HUES64 (cell line): Measurements from ENCODE around the gene KLHL29.

Experiments
- H3K27ac ChIP-seq: 2 replicates; pipeline ENCODE4 v1.7.0; 2013; ENCODE audit warnings: low read depth, low read length, inconsistent platforms
- H3K27me3 ChIP-seq: 2 replicates; pipeline ENCODE4 v1.6.1; 2013; ENCODE audit warnings: mild to moderate bottlenecking, low read length; ENCODE audit not compliant: insufficient read depth
- H3K36me3 ChIP-seq: 2 replicates; pipeline ENCODE4 v1.6.1; 2013; ENCODE audit warnings: mild to moderate bottlenecking, low read length; ENCODE audit not compliant: insufficient read depth
- H3K4me1 ChIP-seq: 2 replicates; pipeline ENCODE4 v1.6.1; 2013; ENCODE audit warnings: mild to moderate bottlenecking, low read length, moderate library complexity; ENCODE audit not compliant: insufficient read depth
- H3K4me3 ChIP-seq: 2 replicates; pipeline ENCODE4 v1.5.1; 2013; ENCODE audit warnings: mild to moderate bottlenecking, low read length, moderate library complexity
- H3K9ac ChIP-seq: 2 replicates; pipeline ENCODE4 v1.6.1; 2013; ENCODE audit warnings: mild to moderate bottlenecking, low read depth, low read length
- H3K9me3 ChIP-seq: 2 replicates; pipeline ENCODE4 v1.6.1; 2013; ENCODE audit warnings: low read depth, low read length; ENCODE audit not compliant: insufficient read depth
- WGBS: fragments of 150-250, 120-280 bp; methylation state at CpG from one replicate; pipeline ENCODE4 v1.1.7; 2013; ENCODE audit warnings: missing lambda C conversion rate; 5-methylcytosine and 5-hydroxymethylcytosine counted together

Gene KLHL29

GRCh38 chr2:23367760-23368159, 17.2 kb upstream of the KLHL29 start:
- Histone ChIP-seq H3K9me3 (no peaks in the 10 kb centered on the region), H3K27me3 (no peaks in the 10 kb centered on the region), H3K27ac (no peak overlapping the region), H3K4me1 (no peaks in the 10 kb centered on the region), H3K36me3 (no peaks in the 10 kb centered on the region), H3K4me3 (no peak overlapping the region), H3K9ac (no peak overlapping the region)
- 100% methylated on average over 2 of the region's 3 CpGs for WGBS

- Histone ChIP-seq H3K27ac (no peak overlapping the region), H3K9me3 (no peaks in the 10 kb centered on the region), H3K4me3 (no peak overlapping the region), H3K27me3 (0 out of 2 replicates have a peak, but pooled peaks cover under 1% of the 10 kb centered on the region), H3K36me3 (no peaks in the 10 kb centered on the region), H3K4me1 (no peaks in the 10 kb centered on the region), H3K9ac (no peak overlapping the region)
- 88% methylated on average over 8 of the region's 8 CpGs for WGBS
Observed at GRCh38 chr2:23373666-23374065, 11.3 kb upstream of the KLHL29 start.

- Histone ChIP-seq H3K9ac (no peak overlapping the region), H3K9me3 (no peaks in the 10 kb centered on the region), H3K36me3 (no peaks in the 10 kb centered on the region), H3K27ac (no peak overlapping the region), H3K4me1 (peaks cover 1% of the 10 kb centered on the region; the same call in 1 of the 2 replicates), H3K4me3 (no peak overlapping the region), H3K27me3 (0 out of 2 replicates have a peak, but pooled peaks cover 2% of the 10 kb centered on the region)
- 91% methylated on average over 3 of the region's 3 CpGs for WGBS
Observed at GRCh38 chr2:23375448-23375847, 9.5 kb upstream of the KLHL29 start.

- WGBS = 90% methylated on average over 5 of the region's 5 CpGs
Observed at GRCh38 chr2:23376075-23376474, 8.9 kb upstream of the KLHL29 start.

GRCh38 chr2:23376972-23377371, 8.0 kb upstream of the KLHL29 start:
- Histone ChIP-seq H3K9me3 (no peaks in the 10 kb centered on the region), H3K9ac (no peak overlapping the region), H3K4me3 (no peak overlapping the region), H3K27me3 (peaks cover 15% of the 10 kb centered on the region), H3K36me3 (no peaks in the 10 kb centered on the region), H3K4me1 (peaks cover 7% of the 10 kb centered on the region), H3K27ac (no peak overlapping the region)
- WGBS = 91% methylated on average over 8 of the region's 8 CpGs

More at GRCh38 chr2:23376075-23376474, 8.9 kb upstream of the KLHL29 start:
- H3K4me3 ChIP-seq = no peak overlapping the region
- H3K27me3 ChIP-seq = peaks cover 6% of the 10 kb centered on the region; the same call in 1 of the 2 replicates
- peaks cover 7% of the 10 kb centered on the region for H3K4me1 ChIP-seq
- no peaks in the 10 kb centered on the region for H3K36me3 ChIP-seq
- no peak overlapping the region for H3K9ac ChIP-seq
- no peak overlapping the region for H3K27ac ChIP-seq
- H3K9me3 ChIP-seq = no peaks in the 10 kb centered on the region

GRCh38 chr2:23377771-23378170, 7.2 kb upstream of the KLHL29 start:
- Histone ChIP-seq H3K27me3 (peaks cover 22% of the 10 kb centered on the region), H3K36me3 (no peaks in the 10 kb centered on the region), H3K4me1 (peaks cover 7% of the 10 kb centered on the region), H3K27ac (no peak overlapping the region), H3K9me3 (no peaks in the 10 kb centered on the region), H3K9ac (no peak overlapping the region), H3K4me3 (no peak overlapping the region)
- WGBS = 93% methylated on average over 4 of the region's 4 CpGs

GRCh38 chr2:23378496-23378895, 6.5 kb upstream of the KLHL29 start:
- Histone ChIP-seq H3K9me3 (no peaks in the 10 kb centered on the region), H3K36me3 (no peaks in the 10 kb centered on the region), H3K4me3 (no peak overlapping the region), H3K4me1 (peaks cover 7% of the 10 kb centered on the region), H3K9ac (no peak overlapping the region), H3K27ac (no peak overlapping the region), H3K27me3 (peaks cover 30% of the 10 kb centered on the region)
- WGBS = 83% methylated on average over 2 of the region's 2 CpGs

GRCh38 chr2:23379220-23379695, 5.7 kb upstream of the KLHL29 start:
- WGBS = 83% methylated on average over 4 of the region's 7 CpGs
- no peak overlapping the region for H3K27ac ChIP-seq
- no peak overlapping the region for H3K9ac ChIP-seq
- no peaks in the 10 kb centered on the region for H3K9me3 ChIP-seq
- peaks cover 7% of the 10 kb centered on the region for H3K4me1 ChIP-seq
- H3K4me3 ChIP-seq = no peak overlapping the region
- H3K36me3 ChIP-seq = no peaks in the 10 kb centered on the region
- H3K27me3 ChIP-seq = peaks cover 37% of the 10 kb centered on the region

- Histone ChIP-seq H3K27ac (no peak overlapping the region), H3K36me3 (no peaks in the 10 kb centered on the region), H3K27me3 (peaks cover 47% of the 10 kb centered on the region), H3K9ac (no peak overlapping the region), H3K4me1 (peaks cover 7% of the 10 kb centered on the region), H3K4me3 (no peak overlapping the region), H3K9me3 (no peaks in the 10 kb centered on the region)
- WGBS = 64% methylated on average over 3 of the region's 4 CpGs
Observed at GRCh38 chr2:23380562-23381065, 4.4 kb upstream of the KLHL29 start.

- Histone ChIP-seq H3K27ac (no peak overlapping the region), H3K4me3 (no peak overlapping the region), H3K36me3 (no peaks in the 10 kb centered on the region), H3K9me3 (no peaks in the 10 kb centered on the region), H3K4me1 (peaks cover 7% of the 10 kb centered on the region), H3K27me3 (peaks cover 51% of the 10 kb centered on the region), H3K9ac (no peak overlapping the region)
- 79% methylated on average over 6 of the region's 6 CpGs for WGBS
Observed at GRCh38 chr2:23381084-23381483, 3.9 kb upstream of the KLHL29 start.

- H3K4me1 ChIP-seq = peaks cover 7% of the 10 kb centered on the region
- peaks cover 55% of the 10 kb centered on the region for H3K27me3 ChIP-seq
- WGBS = 91% methylated on average over 3 of the region's 3 CpGs
- H3K36me3 ChIP-seq = no peaks in the 10 kb centered on the region
- H3K9ac ChIP-seq = no peak overlapping the region
- H3K4me3 ChIP-seq = no peak overlapping the region
- H3K9me3 ChIP-seq = no peaks in the 10 kb centered on the region
- H3K27ac ChIP-seq = no peak overlapping the region
Observed at GRCh38 chr2:23381485-23381884, 3.5 kb upstream of the KLHL29 start.

GRCh38 chr2:23383100-23383499, 1.9 kb upstream of the KLHL29 start:
- Histone ChIP-seq H3K4me3 (no peak overlapping the region), H3K9ac (no peak overlapping the region), H3K36me3 (no peaks in the 10 kb centered on the region), H3K4me1 (peaks cover 7% of the 10 kb centered on the region), H3K27me3 (peaks cover 72% of the 10 kb centered on the region), H3K9me3 (no peaks in the 10 kb centered on the region), H3K27ac (no peak overlapping the region)
- WGBS = 90% methylated on average over 4 of the region's 4 CpGs
